ENCODE results near the gene ICA1.

ICA1 gene

GRCh38 chr7:8204339-8205030 is 57.5 kb downstream of the ICA1 start:
- in situ Hi-C loops (cut with HindIII; ENCODE audit: low sequenced_read_pairs) = no loop called here

GRCh38 chr7:8201846-8202441 is 60.0 kb downstream of the ICA1 start:
- in situ Hi-C loops (cut with HindIII; ENCODE audit: low sequenced_read_pairs) = no loop called here

GRCh38 chr7:8200717-8201116 is 61.2 kb downstream of the ICA1 start:
- in situ Hi-C loops (cut with HindIII; ENCODE audit: low sequenced_read_pairs) = no loop called here

- in situ Hi-C loops (cut with HindIII; ENCODE audit: low sequenced_read_pairs) = no loop called here
Observed at GRCh38 chr7:8200316-8200715, 61.7 kb downstream of the ICA1 start.

- in situ Hi-C loops (cut with HindIII; ENCODE audit: low sequenced_read_pairs) = no loop called here
Observed at GRCh38 chr7:8197994-8198698, 63.8 kb downstream of the ICA1 start.

- in situ Hi-C loops (cut with HindIII; ENCODE audit: low sequenced_read_pairs) = no loop called here
Observed at GRCh38 chr7:8192897-8193296, 69.1 kb downstream of the ICA1 start.

GRCh38 chr7:8190119-8190895 is 71.7 kb downstream of the ICA1 start:
- in situ Hi-C loops (cut with HindIII; ENCODE audit: low sequenced_read_pairs) = no loop called here

- in situ Hi-C loops (cut with HindIII; ENCODE audit: low sequenced_read_pairs) = no loop called here
Observed at GRCh38 chr7:8189625-8190024, 72.3 kb downstream of the ICA1 start.

GRCh38 chr7:8185926-8186683 is 75.9 kb downstream of the ICA1 start:
- in situ Hi-C loops (cut with HindIII; ENCODE audit: low sequenced_read_pairs) = no loop called here

- in situ Hi-C loops (cut with HindIII; ENCODE audit: low sequenced_read_pairs) = no loop called here
Observed at GRCh38 chr7:8184221-8184620, 77.7 kb downstream of the ICA1 start.

- in situ Hi-C loops (cut with HindIII; ENCODE audit: low sequenced_read_pairs) = no loop called here
Observed at GRCh38 chr7:8179486-8179885, 82.5 kb downstream of the ICA1 start.

- in situ Hi-C loops (cut with HindIII; ENCODE audit: low sequenced_read_pairs) = no loop called here
Observed at GRCh38 chr7:8178353-8178752, 83.6 kb downstream of the ICA1 start.

GRCh38 chr7:8177109-8177933 is 84.6 kb downstream of the ICA1 start:
- in situ Hi-C loops (cut with HindIII; ENCODE audit: low sequenced_read_pairs) = no loop called here

- in situ Hi-C loops (cut with HindIII; ENCODE audit: low sequenced_read_pairs) = no loop called here
Observed at GRCh38 chr7:8176370-8177081, 85.4 kb downstream of the ICA1 start.

- in situ Hi-C loops (cut with HindIII; ENCODE audit: low sequenced_read_pairs) = no loop called here
Observed at GRCh38 chr7:8175929-8176369, 86.0 kb downstream of the ICA1 start.

GRCh38 chr7:8172372-8173354 is 89.3 kb downstream of the ICA1 start:
- in situ Hi-C loops (cut with HindIII; ENCODE audit: low sequenced_read_pairs) = no loop called here

GRCh38 chr7:8169171-8169570 is 92.8 kb downstream of the ICA1 start:
- in situ Hi-C loops (cut with HindIII; ENCODE audit: low sequenced_read_pairs) = no loop called here

- in situ Hi-C loops (cut with HindIII; ENCODE audit: low sequenced_read_pairs) = no loop called here
Observed at GRCh38 chr7:8168336-8168735, 93.6 kb downstream of the ICA1 start.
